Thyroid gland (tissue), 4 donors: ENCODE data around the gene ALKBH3.
A peak's percentile ranks its signal among the peaks of the same experiment; 100 is the strongest.

ENCODE experiments used
- CTCF ChIP-seq, 6 experiments: fragments of 200-600 bp in 3 of 6; fragments of 450-650 bp in 3 of 6; sonication (generic) in 3 of 6; IDR thresholded peaks; one replicate each; pipeline ENCODE4 v1.5.1; 2016 to 2019; ENCODE audit warnings: antibody characterized with exemption in 6 of 6, mild to moderate bottlenecking in 2 of 6, inconsistent platforms in 1 of 6, moderate library complexity in 1 of 6
- POLR2A ChIP-seq, 2 donors: fragments of 450-650 bp; IDR thresholded peaks; one replicate each; pipeline ENCODE4 v1.6.1; 2017; ENCODE audit warnings: antibody characterized with exemption in 2 of 2, mild to moderate bottlenecking in 2 of 2, moderate library complexity in 1 of 2

GRCh38 chr11:43880640-43881159 is at the start of gene ALKBH3:
- TF ChIP-seq CTCF (IDR thresholded peaks at IDR 0.05) (peak in 2 of 6 experiments; percentile 18 to 24), POLR2A (IDR thresholded peaks at IDR 0.05) (peak in 1 of 2 donors; percentile 33)
